Esophagus muscularis mucosa (tissue), 3 donors: ENCODE results near the gene PDE3A.

Experiments used
- CTCF ChIP-seq, 3 experiments: fragments of 200-600 bp in 2 of 3; fragments of 450-650 bp in 1 of 3; sonication (generic) in 2 of 3; IDR thresholded peaks; one replicate each; pipeline ENCODE4 v1.5.1; 2017 to 2019; ENCODE audit warnings: antibody characterized with exemption in 3 of 3, mild to moderate bottlenecking in 2 of 3, moderate library complexity in 1 of 3
- POLR2A ChIP-seq: fragments of 450-650 bp; IDR thresholded peaks from one replicate; pipeline ENCODE4 v1.6.1; 2017; ENCODE audit warnings: antibody characterized with exemption, moderate library complexity, mild to moderate bottlenecking, low read depth
- POLR2AphosphoS5 ChIP-seq, 2 donors: sonication (generic); formaldehyde crosslinking; IDR thresholded peaks; one replicate each; pipeline ENCODE4 v1.6.1; 2017; ENCODE audit warnings: antibody characterized with exemption in 2 of 2

- no peak for TF ChIP-seq POLR2A
- TF ChIP-seq CTCF (IDR thresholded peaks at IDR 0.05) = no peak
- no peak for TF ChIP-seq POLR2AphosphoS5 (IDR thresholded peaks at IDR 0.05)
Observed at GRCh38 chr12:20421421-20421820, 53.1 kb downstream of the PDE3A start.
